Activated T-cell treated with anti-CD3 and anti-CD28 coated beads for 1 hour (primary cell): Measurements from ENCODE around the gene CDK5R1.
"Not testable (repeated sequence)": the region's sequence is repeated elsewhere in the genome, so short reads cannot be mapped to it uniquely, and the experiment has no call there.

Source experiments
- DNase-seq: peaks from one replicate; pipeline ENCODE4 v3.0.0-alpha.2; 2020; ENCODE audit warnings: low read depth

Gene CDK5R1

GRCh38 chr17:32516940-32517701 lies 30.3 kb downstream of the CDK5R1 start:
- DNase-seq = no peak

GRCh38 chr17:32517982-32518381 lies 31.2 kb downstream of the CDK5R1 start:
- DNase-seq = no peak

GRCh38 chr17:32518646-32519227 lies 31.9 kb downstream of the CDK5R1 start:
- no peak for DNase-seq

GRCh38 chr17:32519228-32520103 lies 32.7 kb downstream of the CDK5R1 start:
- DNase-seq = peak; percentile 51

GRCh38 chr17:32520104-32520701 lies 33.4 kb downstream of the CDK5R1 start:
- DNase-seq = no peak

GRCh38 chr17:32520737-32521404 lies 34.1 kb downstream of the CDK5R1 start:
- DNase-seq = no peak

- DNase-seq = no peak
These were observed 36.4 kb downstream of the CDK5R1 start for GRCh38 chr17:32523017-32523680.

- no peak for DNase-seq
These were observed 37.2 kb downstream of the CDK5R1 start for GRCh38 chr17:32523827-32524552.

GRCh38 chr17:32524553-32524880 lies 37.7 kb downstream of the CDK5R1 start:
- DNase-seq = not testable (repeated sequence)

- no peak for DNase-seq
These were observed 38.3 kb downstream of the CDK5R1 start for GRCh38 chr17:32525122-32525521.

- DNase-seq = no peak
These were observed 40.4 kb downstream of the CDK5R1 start for GRCh38 chr17:32527146-32527545.

GRCh38 chr17:32528825-32529224 lies 42.0 kb downstream of the CDK5R1 start:
- no peak for DNase-seq

- no peak for DNase-seq
These were observed 42.8 kb downstream of the CDK5R1 start for GRCh38 chr17:32529604-32530003.

GRCh38 chr17:32533296-32533695 lies 46.5 kb downstream of the CDK5R1 start:
- no peak for DNase-seq

GRCh38 chr17:32536736-32537643 lies 50.2 kb downstream of the CDK5R1 start:
- no peak for DNase-seq
